ENCODE measurements around the gene BABAM1.

DNA sequence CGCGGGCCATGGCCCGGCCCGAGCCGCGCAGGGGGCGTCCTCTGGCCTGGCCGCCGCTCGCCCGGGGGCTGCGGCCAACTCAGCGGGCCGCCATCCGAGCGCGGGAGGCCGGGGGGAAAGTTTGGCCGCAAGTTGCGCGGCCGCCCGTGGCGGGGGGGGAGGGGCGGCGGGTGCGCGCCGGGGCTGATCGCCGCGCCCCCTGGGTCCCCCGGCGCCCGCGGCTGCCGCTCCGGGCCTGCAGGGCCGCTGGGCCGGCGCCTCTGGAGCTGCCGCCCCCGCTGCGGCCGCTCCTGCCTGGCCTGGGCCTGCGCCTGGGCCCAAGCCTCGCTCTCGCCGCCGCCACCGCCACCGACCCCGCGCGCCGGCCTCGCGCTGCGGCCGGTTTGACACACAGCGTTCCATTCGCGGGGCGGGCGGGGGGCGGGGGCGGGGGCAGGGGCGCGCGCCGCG lies 21.7 kb upstream of the BABAM1 start, which contains the start of gene NR2F6:
- TF ChIP-seq, protein P1, sequence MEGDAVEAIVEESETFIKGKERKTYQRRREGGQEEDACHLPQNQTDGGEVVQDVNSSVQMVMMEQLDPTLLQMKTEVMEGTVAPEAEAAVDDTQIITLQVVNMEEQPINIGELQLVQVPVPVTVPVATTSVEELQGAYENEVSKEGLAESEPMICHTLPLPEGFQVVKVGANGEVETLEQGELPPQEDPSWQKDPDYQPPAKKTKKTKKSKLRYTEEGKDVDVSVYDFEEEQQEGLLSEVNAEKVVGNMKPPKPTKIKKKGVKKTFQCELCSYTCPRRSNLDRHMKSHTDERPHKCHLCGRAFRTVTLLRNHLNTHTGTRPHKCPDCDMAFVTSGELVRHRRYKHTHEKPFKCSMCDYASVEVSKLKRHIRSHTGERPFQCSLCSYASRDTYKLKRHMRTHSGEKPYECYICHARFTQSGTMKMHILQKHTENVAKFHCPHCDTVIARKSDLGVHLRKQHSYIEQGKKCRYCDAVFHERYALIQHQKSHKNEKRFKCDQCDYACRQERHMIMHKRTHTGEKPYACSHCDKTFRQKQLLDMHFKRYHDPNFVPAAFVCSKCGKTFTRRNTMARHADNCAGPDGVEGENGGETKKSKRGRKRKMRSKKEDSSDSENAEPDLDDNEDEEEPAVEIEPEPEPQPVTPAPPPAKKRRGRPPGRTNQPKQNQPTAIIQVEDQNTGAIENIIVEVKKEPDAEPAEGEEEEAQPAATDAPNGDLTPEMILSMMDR (IDR thresholded peaks at IDR 0.05), result no peak
- TF ChIP-seq POLR2A (IDR thresholded peaks at IDR 0.05) (peak in 1 of 4 donors; percentile 24), EP300 (IDR thresholded peaks at IDR 0.05) (no peak)

Data from upper lobe of left lung (tissue), 4 donors.